ENCODE measurements around the gene FOXC1.

FOXC1 gene

DNA sequence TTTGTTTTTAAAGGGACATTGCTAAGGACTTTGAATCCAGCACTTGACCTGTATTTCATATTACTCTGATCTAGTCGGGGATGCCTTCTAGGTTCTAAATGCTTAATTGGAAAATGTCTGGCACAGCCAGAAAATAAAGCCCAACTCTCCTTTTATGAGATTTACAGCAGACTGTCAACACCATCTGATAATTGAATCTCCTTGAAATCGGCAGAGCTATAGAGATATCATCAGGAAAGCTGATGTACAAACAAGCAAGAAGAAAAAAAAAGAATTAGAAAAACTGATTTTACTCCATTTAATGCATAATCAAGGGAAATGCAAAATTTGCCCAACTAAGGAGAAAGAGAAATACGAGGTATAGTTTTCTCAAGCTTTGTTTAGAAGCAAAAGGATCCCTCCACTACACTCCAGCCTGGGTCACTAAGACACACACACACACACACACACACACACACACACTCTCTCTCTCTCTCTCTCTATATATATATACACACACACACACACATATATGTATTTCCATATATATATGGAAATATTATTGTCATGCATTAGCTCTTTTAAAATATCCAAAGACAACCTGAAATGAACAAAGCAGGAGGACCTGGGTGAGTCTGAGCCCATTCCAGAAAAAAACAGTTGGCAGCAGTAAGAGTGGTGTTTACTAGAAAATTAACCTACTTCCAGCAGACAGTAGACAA, 9.5 kb upstream of the FOXC1 start:
- DNase-seq, result no peak

DNA sequence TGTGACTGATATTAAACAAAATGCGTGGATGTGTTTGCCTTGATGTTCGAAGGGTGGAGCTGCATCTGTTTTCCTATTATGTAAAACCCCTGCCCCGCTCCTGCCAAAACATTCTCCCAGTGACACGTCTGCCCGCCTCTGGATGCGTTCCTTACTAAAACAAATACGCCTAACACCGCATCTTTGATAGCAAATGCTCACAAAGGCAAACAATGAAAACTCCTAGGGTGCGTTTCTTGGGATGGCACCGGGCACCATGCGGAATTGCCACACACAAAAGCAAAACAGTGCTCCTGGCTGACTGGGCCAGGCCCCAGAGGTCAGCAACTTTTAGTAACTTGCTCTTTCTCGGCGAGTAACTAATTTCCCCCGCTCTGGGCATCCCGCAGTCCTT, 9.0 kb upstream of the FOXC1 start:
- no peak for DNase-seq

DNA sequence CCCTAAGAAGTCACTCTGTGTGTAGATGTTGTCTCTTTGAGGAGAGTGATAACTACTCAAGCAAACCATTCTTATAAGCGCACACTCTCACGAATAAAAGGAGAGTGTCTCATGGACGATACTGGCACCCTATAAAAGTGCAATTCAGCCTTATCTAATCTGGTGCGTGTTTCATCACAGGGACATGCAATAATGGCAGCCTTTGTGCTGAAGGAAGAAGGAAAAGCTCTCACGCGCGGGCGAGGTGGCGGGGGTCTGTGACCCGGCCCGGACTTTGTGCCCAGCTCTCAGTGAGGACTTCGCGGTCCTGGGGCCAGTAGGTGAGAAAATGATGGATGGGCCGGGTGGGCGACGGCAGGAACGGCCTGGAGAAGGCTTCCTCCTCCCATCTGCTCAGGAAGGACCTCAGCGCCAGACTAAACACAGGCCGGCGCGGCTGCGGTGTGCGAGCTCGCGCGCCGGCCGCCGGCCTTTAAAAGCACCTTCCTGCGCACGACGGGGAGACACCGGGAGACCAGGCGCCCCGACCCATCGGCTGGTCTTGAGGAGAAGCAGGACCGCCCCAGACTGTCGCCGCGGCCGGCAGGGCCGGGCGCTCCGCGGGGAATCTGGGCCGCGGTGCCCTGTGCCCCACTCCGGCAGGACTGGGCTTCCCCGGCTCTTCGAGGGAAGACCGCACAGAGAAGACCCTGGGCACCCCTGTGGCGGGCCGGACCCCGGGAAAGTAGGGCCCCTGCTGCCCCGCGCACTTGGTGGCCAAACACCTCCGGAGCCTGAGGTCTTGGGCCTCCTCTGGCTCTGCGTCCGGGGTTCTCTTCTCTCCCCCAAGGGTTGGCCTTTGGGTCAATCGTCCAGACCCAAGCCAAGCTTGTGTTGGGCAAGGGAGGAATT, 8.3 kb upstream of the FOXC1 start:
- no peak for DNase-seq

DNA sequence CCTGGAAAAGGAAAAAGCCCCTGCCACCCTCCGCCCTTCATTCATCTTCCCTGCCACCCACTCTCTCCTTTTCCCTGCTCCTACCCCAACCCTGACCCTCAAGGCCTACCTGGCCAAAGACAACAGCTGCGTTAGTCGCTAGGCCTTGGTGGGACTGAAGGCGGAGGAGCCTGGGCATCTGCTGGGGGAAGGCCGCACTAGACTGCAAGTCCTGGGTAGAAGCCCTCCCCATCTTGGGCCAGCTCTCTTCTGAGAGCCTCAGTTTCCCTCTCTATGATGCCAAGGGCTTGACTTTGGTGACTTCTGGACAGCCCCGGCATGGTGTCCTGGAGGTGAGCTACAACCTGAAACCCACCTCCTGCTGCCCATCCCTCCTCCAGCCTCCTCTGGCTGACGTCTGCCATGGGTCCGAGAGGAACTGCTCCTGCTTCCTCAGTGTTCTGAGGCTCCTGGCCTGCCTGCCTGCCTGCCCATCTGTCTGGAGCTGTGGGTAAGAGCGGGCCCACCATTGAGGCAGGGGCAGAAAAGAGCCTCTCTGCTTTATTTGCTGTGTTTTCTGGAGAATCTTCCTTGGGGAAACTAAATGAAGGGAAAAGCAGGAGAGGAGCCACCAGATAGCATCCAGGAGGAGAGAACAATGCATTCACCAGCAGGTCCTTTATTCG, 7.5 kb upstream of the FOXC1 start:
- no peak for DNase-seq

DNA sequence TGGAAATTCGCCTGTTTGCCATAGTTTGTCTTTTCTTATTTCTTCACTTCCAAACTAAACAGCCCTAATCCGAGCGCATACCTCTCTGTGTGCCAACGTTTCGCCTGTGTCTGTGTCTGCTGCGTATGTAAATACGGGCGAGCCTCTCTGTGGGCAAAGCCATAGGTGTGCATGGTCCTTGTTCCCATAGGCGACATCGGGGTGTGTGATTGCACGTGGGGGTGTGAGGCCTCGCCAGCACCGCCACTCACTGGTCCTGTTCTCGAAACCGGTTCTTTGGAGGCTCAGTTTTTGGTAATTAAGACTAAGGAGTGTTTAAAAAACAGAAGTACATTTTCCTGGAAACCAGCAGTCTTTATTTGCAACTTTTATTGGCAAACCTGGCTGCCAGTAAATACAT, 6.0 kb upstream of the FOXC1 start:
- DNase-seq, result no peak

DNA sequence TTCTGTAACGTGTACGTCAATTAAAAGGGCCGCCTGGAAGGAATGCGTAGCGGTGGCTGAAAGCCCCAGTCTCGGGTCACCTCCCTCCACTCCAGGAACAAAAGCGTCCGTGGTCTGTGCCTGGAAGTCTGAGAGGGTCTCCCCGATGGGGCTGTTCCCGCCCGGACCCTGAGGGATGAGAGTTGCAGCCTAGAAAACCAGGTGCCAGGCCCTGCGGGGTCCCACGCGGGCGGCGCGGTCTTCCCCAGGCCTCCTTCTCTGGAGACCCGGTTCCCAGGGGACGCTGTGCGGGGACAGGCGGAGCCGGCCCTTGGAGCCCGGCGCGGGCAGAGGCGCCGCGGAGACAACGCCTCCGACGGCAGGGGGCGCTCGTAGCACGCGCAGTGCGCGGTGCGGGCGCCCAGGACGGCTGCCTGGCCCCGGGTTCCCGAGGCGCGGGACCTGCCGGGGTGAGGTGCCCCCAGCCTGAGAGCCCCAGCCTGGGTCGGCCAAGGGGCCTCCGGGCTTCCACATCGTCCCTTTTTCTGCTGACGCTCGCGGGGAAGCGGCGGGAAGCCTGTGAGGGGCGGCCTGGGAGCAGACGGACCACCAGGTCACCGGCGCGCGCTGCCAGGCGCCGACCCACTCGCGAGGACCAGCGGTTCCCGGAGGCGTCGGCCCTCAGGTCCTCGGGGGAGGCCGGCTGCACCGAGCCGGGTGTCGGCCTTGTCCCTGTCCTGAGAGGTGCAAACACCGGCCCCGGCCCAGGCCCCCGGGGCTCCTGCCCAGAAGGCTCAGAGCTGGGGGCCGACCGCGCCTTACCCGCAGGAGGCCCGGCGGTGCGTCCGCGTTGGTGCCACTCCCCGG, 5.3 kb upstream of the FOXC1 start:
- DNase-seq, result peak; percentile 47 to 56 (median 50)

DNA sequence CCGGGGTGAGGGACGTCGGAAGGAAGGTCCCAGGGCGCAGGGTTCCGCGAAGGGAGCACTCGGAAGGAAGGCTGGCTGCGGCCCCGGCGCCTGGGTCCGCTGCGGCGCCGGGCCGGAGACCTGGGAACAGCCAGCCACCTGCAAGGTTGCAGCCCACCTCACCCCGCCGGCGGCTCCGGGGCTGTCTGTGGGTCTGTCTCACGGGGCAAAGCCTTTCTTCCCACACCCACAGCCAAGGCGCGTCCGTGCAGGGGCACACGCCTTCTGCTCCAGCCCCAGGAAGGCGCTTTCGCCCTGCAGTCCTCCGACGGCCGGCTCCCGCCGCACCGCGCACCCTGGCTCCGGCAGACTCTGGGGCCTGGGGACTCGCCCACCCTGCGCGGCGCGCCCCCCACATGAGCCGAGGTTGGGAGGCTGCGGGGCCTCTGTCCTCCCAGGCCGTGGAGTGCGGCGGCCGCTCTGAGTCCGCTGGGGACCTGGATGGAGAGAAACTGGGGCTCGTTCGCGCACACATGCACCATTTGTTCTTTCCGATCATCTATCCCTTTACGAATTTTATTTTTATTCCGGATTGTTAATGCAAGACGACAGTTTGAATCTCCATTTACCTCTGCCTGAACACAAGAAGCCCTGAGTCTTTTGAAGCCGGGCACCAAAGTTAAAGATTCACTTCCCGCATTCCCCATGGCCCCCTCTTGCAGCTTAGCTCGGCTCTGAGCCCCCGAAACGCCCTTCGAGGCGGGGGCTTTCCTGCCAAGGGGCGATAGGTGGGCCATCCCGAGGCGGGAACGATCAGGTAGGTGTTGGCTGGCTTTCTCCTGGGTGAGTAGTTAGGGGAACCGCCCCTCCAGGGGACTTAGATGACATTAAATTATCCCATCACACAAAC, 4.5 kb upstream of the FOXC1 start:
- DNase-seq, result no peak

DNA sequence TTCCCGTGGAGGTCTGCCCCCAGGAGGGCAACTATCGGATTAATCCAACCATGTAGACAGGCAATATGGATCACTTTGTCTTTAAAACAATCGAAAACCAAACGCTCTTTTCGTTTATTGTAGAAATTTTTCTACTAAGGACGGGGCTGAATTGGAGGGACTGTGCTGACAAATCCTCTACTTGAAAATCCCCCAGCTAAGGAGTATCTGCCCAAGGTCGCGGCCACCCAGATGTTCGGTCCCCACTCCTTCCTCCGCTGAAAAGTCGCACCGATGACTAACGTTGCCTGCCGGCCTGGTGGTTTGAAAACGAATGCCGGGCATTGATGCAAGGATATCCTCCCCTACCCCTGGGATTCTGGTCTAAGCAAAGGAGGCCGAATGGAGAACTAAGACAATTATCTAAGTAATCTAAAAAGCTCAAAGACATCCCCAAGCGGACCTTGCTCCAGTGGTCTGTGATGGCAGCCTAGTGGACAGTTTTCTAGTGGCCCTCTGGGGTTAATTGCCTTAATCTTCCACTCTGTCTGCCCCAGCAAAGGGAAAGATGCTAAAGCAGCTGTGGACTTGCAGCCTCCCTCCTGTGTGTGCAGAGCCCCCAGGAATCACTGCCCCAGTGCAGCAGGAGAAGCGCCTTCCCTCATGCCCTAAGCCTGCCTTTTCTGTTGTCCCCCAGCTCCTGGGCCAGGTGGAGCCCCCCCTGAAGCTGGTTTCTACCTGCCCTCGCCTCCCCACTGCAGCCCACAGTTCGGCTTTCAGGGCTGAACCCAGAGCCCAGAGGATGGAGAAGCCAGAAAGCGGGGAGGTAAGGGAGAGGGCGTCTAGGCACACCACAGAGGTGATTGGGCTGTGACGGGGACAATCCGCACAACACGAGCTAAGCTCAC, 3.6 kb upstream of the FOXC1 start:
- no peak for DNase-seq

DNA sequence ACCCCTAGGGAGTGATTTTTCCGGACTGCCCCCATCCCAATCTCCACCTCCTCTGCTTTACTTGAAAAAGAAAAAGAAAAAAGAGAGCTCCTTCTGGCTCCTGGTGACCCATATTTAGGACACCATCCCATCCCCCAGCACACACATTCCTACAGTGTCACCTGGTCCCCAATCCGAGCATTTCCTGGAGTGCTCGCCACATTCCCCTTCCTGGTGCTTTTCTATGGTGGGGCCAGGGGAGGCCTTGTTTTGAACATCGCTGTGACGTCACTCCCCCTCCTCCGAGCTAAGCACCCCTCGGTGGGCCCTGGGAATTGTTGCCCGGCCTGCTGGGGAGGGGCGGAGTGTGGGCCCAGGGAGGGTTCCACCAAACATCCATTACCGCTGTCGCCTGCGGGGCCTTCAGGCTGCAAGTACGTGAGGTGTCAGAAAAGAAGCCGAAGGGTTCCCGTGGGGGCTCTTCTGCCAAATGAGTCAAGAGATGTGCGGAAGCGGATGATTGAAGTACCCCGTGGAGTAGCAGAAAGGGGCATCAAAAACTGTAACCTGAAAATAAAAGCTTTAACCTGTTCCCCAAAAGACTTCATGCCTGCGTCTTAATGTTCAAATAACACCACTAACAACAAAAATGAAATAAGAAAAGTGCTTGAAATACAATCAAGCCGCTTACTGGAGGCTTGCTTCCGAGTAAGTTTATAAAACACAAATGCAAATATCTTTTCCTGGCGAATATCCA, 2.8 kb upstream of the FOXC1 start:
- DNase-seq, result no peak

DNA sequence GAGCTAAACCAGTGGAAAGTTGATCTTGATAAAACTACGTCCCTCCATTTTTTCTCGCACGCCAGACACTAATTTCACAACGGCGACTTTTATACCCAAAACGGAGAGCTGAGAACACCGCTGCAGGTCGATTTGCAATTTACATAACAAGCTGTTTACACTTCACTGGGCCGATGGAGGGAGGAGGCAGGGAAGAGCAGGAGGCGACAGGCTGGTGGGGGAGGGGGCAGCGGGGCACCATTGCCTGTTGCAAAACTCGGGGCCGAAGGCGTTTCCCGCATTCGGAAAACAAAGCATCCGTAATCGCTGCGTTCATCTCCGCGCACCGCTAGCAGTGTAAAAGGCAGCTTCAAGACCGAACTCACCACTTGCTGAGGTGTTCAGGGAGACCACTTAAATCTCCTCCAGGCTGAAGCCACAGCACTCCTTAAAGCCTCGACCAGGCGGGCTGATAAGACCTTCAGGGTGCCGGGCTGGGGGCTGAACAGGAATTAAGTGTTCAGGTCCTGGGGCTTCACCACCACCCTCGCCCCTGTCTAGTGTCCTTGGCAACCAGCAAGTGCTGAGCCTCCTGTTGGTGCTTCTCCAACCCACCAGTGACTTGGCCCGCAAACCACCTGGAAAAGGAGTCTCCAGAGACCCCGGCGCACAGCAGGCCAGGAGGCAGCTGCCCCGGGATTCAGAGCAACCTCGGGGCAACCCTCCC, 2.0 kb upstream of the FOXC1 start:
- no peak for DNase-seq

DNA sequence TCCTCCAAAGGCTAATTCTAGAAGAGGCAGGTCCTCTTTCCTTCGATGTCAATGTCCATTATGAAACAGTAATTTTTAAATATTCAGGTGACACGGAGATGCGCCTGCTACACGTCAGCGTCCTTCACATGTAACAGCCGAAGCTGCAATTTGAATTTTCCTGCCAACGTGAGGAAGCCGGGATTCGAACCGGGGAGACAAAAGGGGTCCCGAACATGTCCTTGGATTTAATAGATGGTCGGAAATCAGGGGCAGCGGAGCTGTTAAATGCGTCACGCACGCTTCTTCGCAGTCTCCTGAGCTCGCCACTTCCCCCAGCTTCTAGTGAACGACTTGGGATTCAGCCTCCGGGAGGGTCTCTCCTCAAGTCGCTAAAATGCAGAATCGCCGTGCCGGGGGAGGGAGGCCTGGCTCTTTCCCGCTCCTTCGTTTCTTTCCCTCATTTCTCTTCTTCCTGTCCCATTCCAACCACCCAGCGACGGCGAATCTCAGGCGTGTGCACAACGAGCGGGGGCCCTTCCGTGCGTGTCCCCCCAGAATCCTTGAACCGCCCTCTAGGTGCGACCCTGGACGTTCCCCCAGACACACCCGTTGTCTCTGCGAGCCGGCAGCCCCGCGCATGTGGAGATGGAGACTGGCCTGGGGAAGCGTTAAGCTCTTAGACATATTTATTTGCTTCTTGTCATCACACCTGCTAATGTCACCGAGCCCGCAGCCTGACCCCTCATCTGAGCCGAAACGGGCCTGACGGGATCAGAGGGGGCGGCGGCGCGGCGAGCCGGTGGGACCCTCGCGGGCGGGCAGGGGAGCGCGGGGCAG, 1.3 kb upstream of the FOXC1 start:
- DNase-seq, result no peak

DNA sequence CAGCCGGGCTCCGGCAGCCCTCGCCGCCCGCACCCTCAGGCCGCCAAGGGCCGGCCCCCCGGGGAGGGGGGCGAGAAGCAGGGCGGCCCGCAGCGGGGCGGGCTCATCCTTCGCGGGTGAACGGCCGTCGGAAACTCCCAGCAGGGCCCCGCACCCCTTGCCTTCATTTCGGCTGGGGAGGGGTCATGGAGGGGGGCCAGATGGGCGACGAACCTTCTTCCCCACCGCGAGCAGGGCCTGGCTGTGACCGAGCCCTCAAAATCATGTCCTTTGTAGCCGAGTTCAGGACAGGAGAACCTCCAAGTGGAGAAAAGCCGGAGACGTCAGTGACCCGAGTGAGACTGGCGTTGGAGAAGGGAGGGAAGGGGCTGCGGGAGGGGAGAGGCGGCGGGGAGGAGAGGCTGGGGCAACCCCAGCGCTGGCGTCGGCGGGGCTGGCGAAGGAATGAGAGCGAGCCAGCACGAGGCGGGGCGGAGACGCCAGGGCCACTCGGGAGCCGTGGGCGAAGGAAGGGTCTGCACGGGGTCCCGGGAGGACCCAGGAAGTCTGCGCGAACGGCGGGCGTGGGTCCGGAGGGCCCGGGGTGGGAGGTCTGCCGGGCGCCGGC, 571 bp upstream of the FOXC1 start:
- DNase-seq, result no peak

DNA sequence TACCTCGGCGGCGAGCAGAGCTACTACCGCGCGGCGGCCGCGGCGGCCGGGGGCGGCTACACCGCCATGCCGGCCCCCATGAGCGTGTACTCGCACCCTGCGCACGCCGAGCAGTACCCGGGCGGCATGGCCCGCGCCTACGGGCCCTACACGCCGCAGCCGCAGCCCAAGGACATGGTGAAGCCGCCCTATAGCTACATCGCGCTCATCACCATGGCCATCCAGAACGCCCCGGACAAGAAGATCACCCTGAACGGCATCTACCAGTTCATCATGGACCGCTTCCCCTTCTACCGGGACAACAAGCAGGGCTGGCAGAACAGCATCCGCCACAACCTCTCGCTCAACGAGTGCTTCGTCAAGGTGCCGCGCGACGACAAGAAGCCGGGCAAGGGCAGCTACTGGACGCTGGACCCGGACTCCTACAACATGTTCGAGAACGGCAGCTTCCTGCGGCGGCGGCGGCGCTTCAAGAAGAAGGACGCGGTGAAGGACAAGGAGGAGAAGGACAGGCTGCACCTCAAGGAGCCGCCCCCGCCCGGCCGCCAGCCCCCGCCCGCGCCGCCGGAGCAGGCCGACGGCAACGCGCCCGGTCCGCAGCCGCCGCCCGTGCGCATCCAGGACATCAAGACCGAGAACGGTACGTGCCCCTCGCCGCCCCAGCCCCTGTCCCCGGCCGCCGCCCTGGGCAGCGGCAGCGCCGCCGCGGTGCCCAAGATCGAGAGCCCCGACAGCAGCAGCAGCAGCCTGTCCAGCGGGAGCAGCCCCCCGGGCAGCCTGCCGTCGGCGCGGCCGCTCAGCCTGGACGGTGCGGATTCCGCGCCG, 994 bp downstream of the FOXC1 start:
- no peak for DNase-seq

DNA sequence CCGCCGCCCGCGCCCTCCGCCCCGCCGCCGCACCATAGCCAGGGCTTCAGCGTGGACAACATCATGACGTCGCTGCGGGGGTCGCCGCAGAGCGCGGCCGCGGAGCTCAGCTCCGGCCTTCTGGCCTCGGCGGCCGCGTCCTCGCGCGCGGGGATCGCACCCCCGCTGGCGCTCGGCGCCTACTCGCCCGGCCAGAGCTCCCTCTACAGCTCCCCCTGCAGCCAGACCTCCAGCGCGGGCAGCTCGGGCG, 1.5 kb downstream of the FOXC1 start:
- DNase-seq, result no peak

DNA sequence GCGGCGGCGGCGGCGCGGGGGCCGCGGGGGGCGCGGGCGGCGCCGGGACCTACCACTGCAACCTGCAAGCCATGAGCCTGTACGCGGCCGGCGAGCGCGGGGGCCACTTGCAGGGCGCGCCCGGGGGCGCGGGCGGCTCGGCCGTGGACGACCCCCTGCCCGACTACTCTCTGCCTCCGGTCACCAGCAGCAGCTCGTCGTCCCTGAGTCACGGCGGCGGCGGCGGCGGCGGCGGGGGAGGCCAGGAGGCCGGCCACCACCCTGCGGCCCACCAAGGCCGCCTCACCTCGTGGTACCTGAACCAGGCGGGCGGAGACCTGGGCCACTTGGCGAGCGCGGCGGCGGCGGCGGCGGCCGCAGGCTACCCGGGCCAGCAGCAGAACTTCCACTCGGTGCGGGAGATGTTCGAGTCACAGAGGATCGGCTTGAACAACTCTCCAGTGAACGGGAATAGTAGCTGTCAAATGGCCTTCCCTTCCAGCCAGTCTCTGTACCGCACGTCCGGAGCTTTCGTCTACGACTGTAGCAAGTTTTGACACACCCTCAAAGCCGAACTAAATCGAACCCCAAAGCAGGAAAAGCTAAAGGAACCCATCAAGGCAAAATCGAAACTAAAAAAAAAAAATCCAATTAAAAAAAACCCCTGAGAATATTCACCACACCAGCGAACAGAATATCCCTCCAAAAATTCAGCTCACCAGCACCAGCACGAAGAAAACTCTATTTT, 2.0 kb downstream of the FOXC1 start:
- DNase-seq, result no peak

DNA sequence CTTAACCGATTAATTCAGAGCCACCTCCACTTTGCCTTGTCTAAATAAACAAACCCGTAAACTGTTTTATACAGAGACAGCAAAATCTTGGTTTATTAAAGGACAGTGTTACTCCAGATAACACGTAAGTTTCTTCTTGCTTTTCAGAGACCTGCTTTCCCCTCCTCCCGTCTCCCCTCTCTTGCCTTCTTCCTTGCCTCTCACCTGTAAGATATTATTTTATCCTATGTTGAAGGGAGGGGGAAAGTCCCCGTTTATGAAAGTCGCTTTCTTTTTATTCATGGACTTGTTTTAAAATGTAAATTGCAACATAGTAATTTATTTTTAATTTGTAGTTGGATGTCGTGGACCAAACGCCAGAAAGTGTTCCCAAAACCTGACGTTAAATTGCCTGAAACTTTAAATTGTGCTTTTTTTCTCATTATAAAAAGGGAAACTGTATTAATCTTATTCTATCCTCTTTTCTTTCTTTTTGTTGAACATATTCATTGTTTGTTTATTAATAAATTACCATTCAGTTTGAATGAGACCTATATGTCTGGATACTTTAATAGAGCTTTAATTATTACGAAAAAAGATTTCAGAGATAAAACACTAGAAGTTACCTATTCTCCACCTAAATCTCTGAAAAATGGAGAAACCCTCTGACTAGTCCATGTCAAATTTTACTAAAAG, 2.7 kb downstream of the FOXC1 start:
- no peak for DNase-seq

Data from activated CD4-positive, CD25-positive, alpha-beta regulatory T cell (primary cell).